Gastroesophageal sphincter (tissue), 3 donors: Measurements from ENCODE around the gene COX4I1.

Experiments
- EP300 ChIP-seq: sonication (generic); formaldehyde crosslinking; IDR thresholded peaks from one replicate; pipeline ENCODE4 v1.6.1; 2017; ENCODE audit warnings: antibody characterized with exemption, mild to moderate bottlenecking
- POLR2A ChIP-seq, 2 donors: fragments of 450-650 bp; IDR thresholded peaks; one replicate each; pipeline ENCODE4 v1.6.1; 2017; ENCODE audit warnings: antibody characterized with exemption in 2 of 2, mild to moderate bottlenecking in 2 of 2, moderate library complexity in 1 of 2
- POLR2AphosphoS5 ChIP-seq: sonication (generic); formaldehyde crosslinking; IDR thresholded peaks from one replicate; pipeline ENCODE4 v1.6.1; 2017; ENCODE audit warnings: antibody characterized with exemption
- TF ChIP-seq, protein P1 (sequence below), 4 experiments: fragments of 200-600 bp in 2 of 4; fragments of 450-650 bp in 2 of 4; sonication (generic) in 1 of 4; IDR thresholded peaks; one replicate each; pipeline ENCODE4 v1.5.1; 2017 to 2019; ENCODE audit warnings: antibody characterized with exemption in 4 of 4, mild to moderate bottlenecking in 2 of 4, moderate library complexity in 2 of 4

DNA sequence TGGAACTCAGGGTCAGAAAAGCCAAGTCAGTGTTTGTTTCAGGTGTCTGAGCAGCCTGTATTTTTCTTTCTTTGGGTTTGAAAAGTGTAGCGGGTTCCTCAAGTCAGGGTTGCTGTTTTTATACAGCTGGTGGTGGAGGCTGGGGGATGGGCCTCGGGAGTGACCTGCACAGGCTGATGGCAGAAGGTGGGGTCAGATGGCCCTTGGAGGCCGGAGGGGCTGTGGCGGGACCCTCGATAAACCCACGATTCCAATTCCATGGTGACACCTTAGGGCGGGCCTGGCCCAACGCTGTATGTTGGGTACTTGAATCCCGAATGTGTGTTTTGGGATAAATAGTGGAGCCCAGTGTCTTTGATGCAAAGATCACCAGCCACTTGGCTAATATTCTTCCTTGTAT, 28.7 kb downstream of the COX4I1 start:
- TF ChIP-seq, protein P1, sequence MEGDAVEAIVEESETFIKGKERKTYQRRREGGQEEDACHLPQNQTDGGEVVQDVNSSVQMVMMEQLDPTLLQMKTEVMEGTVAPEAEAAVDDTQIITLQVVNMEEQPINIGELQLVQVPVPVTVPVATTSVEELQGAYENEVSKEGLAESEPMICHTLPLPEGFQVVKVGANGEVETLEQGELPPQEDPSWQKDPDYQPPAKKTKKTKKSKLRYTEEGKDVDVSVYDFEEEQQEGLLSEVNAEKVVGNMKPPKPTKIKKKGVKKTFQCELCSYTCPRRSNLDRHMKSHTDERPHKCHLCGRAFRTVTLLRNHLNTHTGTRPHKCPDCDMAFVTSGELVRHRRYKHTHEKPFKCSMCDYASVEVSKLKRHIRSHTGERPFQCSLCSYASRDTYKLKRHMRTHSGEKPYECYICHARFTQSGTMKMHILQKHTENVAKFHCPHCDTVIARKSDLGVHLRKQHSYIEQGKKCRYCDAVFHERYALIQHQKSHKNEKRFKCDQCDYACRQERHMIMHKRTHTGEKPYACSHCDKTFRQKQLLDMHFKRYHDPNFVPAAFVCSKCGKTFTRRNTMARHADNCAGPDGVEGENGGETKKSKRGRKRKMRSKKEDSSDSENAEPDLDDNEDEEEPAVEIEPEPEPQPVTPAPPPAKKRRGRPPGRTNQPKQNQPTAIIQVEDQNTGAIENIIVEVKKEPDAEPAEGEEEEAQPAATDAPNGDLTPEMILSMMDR (IDR thresholded peaks at IDR 0.05): no peak
- TF ChIP-seq POLR2AphosphoS5 (no peak), POLR2A (IDR thresholded peaks at IDR 0.05) (no peak), EP300 (no peak)
